Gastroesophageal sphincter (tissue), 3 donors: ENCODE data around the gene ELAC2.

Source experiments
- POLR2A ChIP-seq, 2 donors: fragments of 450-650 bp; IDR thresholded peaks; one replicate each; pipeline ENCODE4 v1.6.1; 2017; ENCODE audit warnings: antibody characterized with exemption in 2 of 2, mild to moderate bottlenecking in 2 of 2, moderate library complexity in 1 of 2
- POLR2AphosphoS5 ChIP-seq: sonication (generic); formaldehyde crosslinking; IDR thresholded peaks from one replicate; pipeline ENCODE4 v1.6.1; 2017; ENCODE audit warnings: antibody characterized with exemption
- TF ChIP-seq, protein P1 (sequence below), 4 experiments: fragments of 200-600 bp in 2 of 4; fragments of 450-650 bp in 2 of 4; sonication (generic) in 1 of 4; IDR thresholded peaks; one replicate each; pipeline ENCODE4 v1.5.1; 2017 to 2019; ENCODE audit warnings: antibody characterized with exemption in 4 of 4, mild to moderate bottlenecking in 2 of 4, moderate library complexity in 2 of 4

DNA sequence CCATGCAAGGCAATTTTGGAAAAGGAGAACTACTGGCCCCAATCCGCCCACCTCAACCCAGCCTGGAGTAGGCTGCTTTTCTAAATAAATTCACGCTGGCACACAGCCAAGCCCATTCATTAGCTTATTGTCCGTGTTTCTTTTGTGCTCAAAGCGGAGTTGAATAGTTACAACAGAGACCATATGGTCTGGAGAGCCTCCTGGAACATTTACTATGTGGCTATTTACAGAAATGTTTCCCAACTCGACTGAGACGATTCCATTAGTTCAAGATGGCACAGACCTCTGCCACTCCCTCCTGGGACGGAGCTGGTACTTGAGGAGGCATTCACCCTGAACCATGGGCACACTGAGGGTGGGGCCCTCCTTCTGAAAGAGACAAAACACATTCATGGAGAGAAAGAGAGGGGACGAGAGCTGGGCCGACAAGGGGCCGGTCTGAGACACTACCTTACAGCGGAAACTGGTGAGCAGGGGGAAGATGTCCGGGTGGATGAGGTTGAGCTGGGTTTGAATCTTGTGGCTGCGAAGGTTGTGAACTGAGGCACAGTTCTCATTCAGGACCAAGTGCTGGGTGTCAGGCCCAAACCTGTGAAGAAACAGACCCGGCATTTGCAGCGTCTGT is 15.7 kb downstream of the ELAC2 start:
- TF ChIP-seq, protein P1, sequence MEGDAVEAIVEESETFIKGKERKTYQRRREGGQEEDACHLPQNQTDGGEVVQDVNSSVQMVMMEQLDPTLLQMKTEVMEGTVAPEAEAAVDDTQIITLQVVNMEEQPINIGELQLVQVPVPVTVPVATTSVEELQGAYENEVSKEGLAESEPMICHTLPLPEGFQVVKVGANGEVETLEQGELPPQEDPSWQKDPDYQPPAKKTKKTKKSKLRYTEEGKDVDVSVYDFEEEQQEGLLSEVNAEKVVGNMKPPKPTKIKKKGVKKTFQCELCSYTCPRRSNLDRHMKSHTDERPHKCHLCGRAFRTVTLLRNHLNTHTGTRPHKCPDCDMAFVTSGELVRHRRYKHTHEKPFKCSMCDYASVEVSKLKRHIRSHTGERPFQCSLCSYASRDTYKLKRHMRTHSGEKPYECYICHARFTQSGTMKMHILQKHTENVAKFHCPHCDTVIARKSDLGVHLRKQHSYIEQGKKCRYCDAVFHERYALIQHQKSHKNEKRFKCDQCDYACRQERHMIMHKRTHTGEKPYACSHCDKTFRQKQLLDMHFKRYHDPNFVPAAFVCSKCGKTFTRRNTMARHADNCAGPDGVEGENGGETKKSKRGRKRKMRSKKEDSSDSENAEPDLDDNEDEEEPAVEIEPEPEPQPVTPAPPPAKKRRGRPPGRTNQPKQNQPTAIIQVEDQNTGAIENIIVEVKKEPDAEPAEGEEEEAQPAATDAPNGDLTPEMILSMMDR (IDR thresholded peaks at IDR 0.05) = no peak
- TF ChIP-seq POLR2A (IDR thresholded peaks at IDR 0.05) (no peak), POLR2AphosphoS5 (no peak)
